ENCODE results near the gene ENO4. TPM values are rescaled to one million over a fixed set of nuclear protein-coding genes. Genes with fewer than 3 reads are reported as not detected.

The ENO4 gene
- total RNA-seq, 2 experiments from 2014 or later: not detected

- intact Hi-C loops (cut with DNase I, micrococcal nuclease): no loop called here
- Mint-ChIP-seq H3K9me3 (ENCODE audit: low read depth) (no peaks in the 10 kb centered on the region), H3K27me3 (peaks cover 2% of the 10 kb centered on the region), H3K4me3 (no peak overlapping the region), H3K36me3 (ENCODE audit: low read depth) (no peaks in the 10 kb centered on the region), H3K27ac (no peak overlapping the region), H3K4me1 (no peaks in the 10 kb centered on the region)
- ChIA-PET POLR2A (no interaction called here), CTCF (no interaction called here)
- ATAC-seq: no peak
- no peak for DNase-seq
These were observed 15.0 kb upstream of the ENO4 start for GRCh38 chr10:116833986-116834985.

GRCh38 chr10:116835658-116836057 is 13.6 kb upstream of the ENO4 start:
- H3K4me3 Mint-ChIP-seq: no peak overlapping the region
- H3K27ac Mint-ChIP-seq: no peak overlapping the region
- CTCF ChIA-PET: no interaction called here
- POLR2A ChIA-PET: no interaction called here
- ATAC-seq: no peak
- intact Hi-C loops (cut with DNase I, micrococcal nuclease): no loop called here
- no peak for DNase-seq
- H3K4me1 Mint-ChIP-seq: no peaks in the 10 kb centered on the region
- H3K9me3 Mint-ChIP-seq (ENCODE audit: low read depth): no peaks in the 10 kb centered on the region
- peaks cover 2% of the 10 kb centered on the region for H3K27me3 Mint-ChIP-seq
- no peaks in the 10 kb centered on the region for H3K36me3 Mint-ChIP-seq (ENCODE audit: low read depth)

GRCh38 chr10:116836083-116836482 is 13.2 kb upstream of the ENO4 start:
- ChIA-PET POLR2A (no interaction called here), CTCF (no interaction called here)
- H3K36me3 Mint-ChIP-seq (ENCODE audit: low read depth): no peaks in the 10 kb centered on the region
- DNase-seq (no peak), ATAC-seq (no peak)
- peaks cover 2% of the 10 kb centered on the region for H3K27me3 Mint-ChIP-seq
- no peak overlapping the region for H3K4me3 Mint-ChIP-seq
- intact Hi-C loops (cut with DNase I, micrococcal nuclease): no loop called here
- no peaks in the 10 kb centered on the region for H3K4me1 Mint-ChIP-seq
- H3K27ac Mint-ChIP-seq: no peak overlapping the region
- H3K9me3 Mint-ChIP-seq (ENCODE audit: low read depth): no peaks in the 10 kb centered on the region

GRCh38 chr10:116836902-116837523 is 12.3 kb upstream of the ENO4 start:
- H3K36me3 Mint-ChIP-seq (ENCODE audit: low read depth): no peaks in the 10 kb centered on the region
- ATAC-seq: no peak
- no peak overlapping the region for H3K4me3 Mint-ChIP-seq
- peaks cover 2% of the 10 kb centered on the region for H3K27me3 Mint-ChIP-seq
- no peaks in the 10 kb centered on the region for H3K4me1 Mint-ChIP-seq
- DNase-seq: no peak
- intact Hi-C loops (cut with DNase I, micrococcal nuclease): no loop called here
- no peak overlapping the region for H3K27ac Mint-ChIP-seq
- ChIA-PET CTCF (interaction anchor here (0.6 to 0.8 kb wide), 3 partner anchors 20 to 377 kb away, joined by 3 read pairs; no protein-coding TSS in a partner anchor), POLR2A (no interaction called here)
- H3K9me3 Mint-ChIP-seq (ENCODE audit: low read depth): no peaks in the 10 kb centered on the region

- ATAC-seq (no peak), DNase-seq (no peak)
- Mint-ChIP-seq H3K4me1 (no peaks in the 10 kb centered on the region), H3K36me3 (ENCODE audit: low read depth) (no peaks in the 10 kb centered on the region), H3K9me3 (ENCODE audit: low read depth) (no peaks in the 10 kb centered on the region), H3K27ac (no peak overlapping the region), H3K4me3 (no peak overlapping the region), H3K27me3 (peaks cover 4% of the 10 kb centered on the region)
- CTCF ChIA-PET: no interaction called here
- POLR2A ChIA-PET: no interaction called here
- intact Hi-C loops (cut with DNase I, micrococcal nuclease): no loop called here
These were observed 11.1 kb upstream of the ENO4 start for GRCh38 chr10:116838143-116838725.

GRCh38 chr10:116840389-116841075 is 8.8 kb upstream of the ENO4 start:
- H3K4me1 Mint-ChIP-seq: no peaks in the 10 kb centered on the region
- peaks cover 8% of the 10 kb centered on the region for H3K27me3 Mint-ChIP-seq
- no peaks in the 10 kb centered on the region for H3K9me3 Mint-ChIP-seq (ENCODE audit: low read depth)
- DNase-seq (no peak), ATAC-seq (no peak)
- ChIA-PET CTCF (interaction anchor here (0.6 kb wide), 1 partner anchor 41 kb away, joined by 5 read pairs; no protein-coding TSS in a partner anchor), POLR2A (no interaction called here)
- H3K36me3 Mint-ChIP-seq (ENCODE audit: low read depth): no peaks in the 10 kb centered on the region
- H3K4me3 Mint-ChIP-seq: no peak overlapping the region
- H3K27ac Mint-ChIP-seq: no peak overlapping the region
- intact Hi-C loops (cut with DNase I, micrococcal nuclease): no loop called here

GRCh38 chr10:116845823-116846222 is 3.5 kb upstream of the ENO4 start:
- H3K27ac Mint-ChIP-seq: no peak overlapping the region
- no peak for DNase-seq
- no peak overlapping the region for H3K4me3 Mint-ChIP-seq
- peaks cover 13% of the 10 kb centered on the region for H3K4me1 Mint-ChIP-seq
- no peak for ATAC-seq
- intact Hi-C loops (cut with DNase I, micrococcal nuclease): no loop called here
- POLR2A ChIA-PET: no interaction called here
- peaks cover 46% of the 10 kb centered on the region for H3K27me3 Mint-ChIP-seq
- no peaks in the 10 kb centered on the region for H3K36me3 Mint-ChIP-seq (ENCODE audit: low read depth)
- CTCF ChIA-PET: no interaction called here
- H3K9me3 Mint-ChIP-seq (ENCODE audit: low read depth): no peaks in the 10 kb centered on the region

GRCh38 chr10:116848032-116848943 is 1.0 kb upstream of the ENO4 start:
- Mint-ChIP-seq H3K9me3 (ENCODE audit: low read depth) (no peaks in the 10 kb centered on the region), H3K36me3 (ENCODE audit: low read depth) (no peaks in the 10 kb centered on the region), H3K4me3 (peak overlapping the region; percentile 47), H3K27ac (peak overlapping the region; percentile 17), H3K4me1 (peaks cover 13% of the 10 kb centered on the region), H3K27me3 (peaks cover 54% of the 10 kb centered on the region)
- peak; percentile 92 for ATAC-seq
- POLR2A ChIA-PET: no interaction called here
- intact Hi-C loops (cut with DNase I, micrococcal nuclease): loop anchor here in 1 of 2 experiments (2.0 kb wide), 1 partner anchor 321 kb away; no protein-coding TSS in a partner anchor
- CTCF ChIA-PET: interaction anchor here (1.2 kb wide), 1 partner anchor 34 kb away, joined by 3 read pairs; no protein-coding TSS in a partner anchor
- DNase-seq: peak; percentile 61

GRCh38 chr10:116848944-116849247 is 403 bp upstream of the ENO4 start:
- Mint-ChIP-seq H3K27ac (no peak overlapping the region), H3K36me3 (ENCODE audit: low read depth) (no peaks in the 10 kb centered on the region), H3K9me3 (ENCODE audit: low read depth) (no peaks in the 10 kb centered on the region), H3K27me3 (peaks cover 54% of the 10 kb centered on the region), H3K4me3 (peak overlapping the region; percentile 47), H3K4me1 (peaks cover 13% of the 10 kb centered on the region)
- ChIA-PET POLR2A (no interaction called here), CTCF (interaction anchor here (1.0 to 1.5 kb wide), 2 partner anchors 52 to 326 kb away, joined by 3 to 5 read pairs; no protein-coding TSS in a partner anchor)
- DNase-seq (no peak), ATAC-seq (no peak)
- intact Hi-C loops (cut with DNase I, micrococcal nuclease): loop anchor here in 1 of 2 experiments (2.0 kb wide), 1 partner anchor 320 kb away; no protein-coding TSS in a partner anchor

- DNase-seq (no peak), ATAC-seq (no peak)
- intact Hi-C loops (cut with DNase I, micrococcal nuclease): no loop called here
- ChIA-PET POLR2A (interaction anchor here (0.7 kb wide), 1 partner anchor 43 kb away, joined by 3 read pairs; no protein-coding TSS in a partner anchor), CTCF (interaction anchor here (1.0 to 1.5 kb wide), 2 partner anchors 54 to 325 kb away, joined by 3 to 5 read pairs; no protein-coding TSS in a partner anchor)
- no peaks in the 10 kb centered on the region for H3K36me3 Mint-ChIP-seq (ENCODE audit: low read depth)
- no peak overlapping the region for H3K27ac Mint-ChIP-seq
- no peak overlapping the region for H3K4me3 Mint-ChIP-seq
- H3K4me1 Mint-ChIP-seq: peaks cover 13% of the 10 kb centered on the region
- peaks cover 52% of the 10 kb centered on the region for H3K27me3 Mint-ChIP-seq
- H3K9me3 Mint-ChIP-seq (ENCODE audit: low read depth): no peaks in the 10 kb centered on the region
These were observed 836 bp downstream of the ENO4 start for GRCh38 chr10:116850058-116850611.
